Fibroblast of mammary gland (primary cell): ENCODE results near the gene TMCC2.

ENCODE experiments used
- DNase-seq: peaks from one replicate; pipeline ENCODE4 v3.0.0-alpha.2; 2010; ENCODE audit warnings: low read depth
- H3K4me3 ChIP-seq: 2 replicates; pipeline ENCODE4 v1.5.1; 2011; ENCODE audit warnings: low read depth, mild to moderate bottlenecking, low read length, moderate library complexity; ENCODE audit not compliant: control insufficient read depth
- CTCF ChIP-seq: conservative IDR thresholded peaks from 2 replicates; pipeline ENCODE4 v1.5.1; 2011; ENCODE audit warnings: low read depth, low read length, inconsistent platforms; ENCODE audit not compliant: control insufficient read depth, insufficient read depth

TMCC2 gene

DNA sequence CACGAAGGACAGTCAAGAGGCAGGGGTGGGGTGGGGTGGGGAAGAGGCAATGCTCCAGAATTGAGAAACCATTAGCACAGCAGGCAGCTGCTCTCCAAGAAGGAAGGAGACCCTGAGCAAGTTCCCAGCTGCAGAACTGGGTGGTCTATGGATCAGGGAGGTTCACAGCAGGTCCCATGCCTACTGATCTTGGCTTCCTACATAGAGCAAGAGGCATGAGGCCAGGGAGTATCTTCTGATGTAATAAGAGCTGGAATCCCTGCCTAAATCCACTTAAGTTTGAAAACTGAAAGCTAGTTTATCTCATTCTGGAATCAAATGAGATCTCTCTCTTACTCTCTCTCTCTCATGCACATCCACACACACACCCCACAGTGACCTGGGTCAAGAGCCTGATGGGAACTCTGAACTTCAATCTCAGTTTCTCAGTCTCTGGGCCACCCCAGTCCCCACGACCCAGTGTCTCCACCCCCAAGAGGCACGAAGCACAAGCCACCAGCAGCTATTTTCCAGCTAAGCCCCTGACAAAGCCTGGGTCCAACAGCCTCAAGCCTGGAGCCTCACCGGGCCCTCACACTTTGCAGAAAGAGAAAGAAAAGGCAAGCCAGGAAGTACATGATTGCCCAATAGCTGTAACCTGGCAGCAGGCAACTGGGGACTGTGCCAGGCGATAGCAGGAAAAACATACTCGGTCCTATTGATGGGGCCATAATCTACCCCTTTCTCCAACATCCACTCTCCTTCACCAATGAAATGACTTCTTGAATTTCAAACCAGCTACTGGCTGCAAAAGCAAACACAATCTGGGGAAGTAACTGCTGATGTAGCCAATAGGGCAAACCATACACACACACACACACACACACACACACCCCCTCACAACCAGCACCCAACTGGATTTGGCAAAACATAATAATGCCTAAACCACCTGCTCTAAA lies 91.6 kb downstream of the TMCC2 start:
- peak overlapping the region; percentile 1 for H3K4me3 ChIP-seq
- peak; percentile 73 for DNase-seq
- TF ChIP-seq CTCF, result no peak

- TF ChIP-seq CTCF, result no peak
- DNase-seq, result peak; percentile 80
- H3K4me3 ChIP-seq, result peak within 1 kb of the TSS; percentile 84
These were observed 93.6 kb downstream of the TMCC2 start, which contains the start of gene NUAK2 for GRCh38 chr1:205321162-205321958. TSS of gene NUAK2 (minus strand) at chr1:205321745. CDS start at chr1:205321628, 117 bp downstream.

GRCh38 chr1:205321959-205322283 lies 94.2 kb downstream of the TMCC2 start:
- TF ChIP-seq CTCF, result no peak

More at GRCh38 chr1:205321959-205322283, 94.2 kb downstream of the TMCC2 start:
- H3K4me3 ChIP-seq, result no peak overlapping the region
- DNase-seq, result no peak
